Fibroblast of skin of abdomen (primary cell): ENCODE measurements around the gene SPACA9. TPM values are rescaled to one million over a fixed set of nuclear protein-coding genes. Genes with fewer than 3 reads are reported as not detected.

ENCODE experiments used
- DNase-seq: peaks from one replicate; pipeline ENCODE4 v3.0.0-alpha.2; 2013
- polyA plus RNA-seq, 2 experiments: library from polyadenylated mRNA; unstranded; fragments of 120-200 nt; gene quantifications; one replicate each; pipeline ENCODE4 v1.2.1, GENCODE V29; 2013; ENCODE audit not compliant: insufficient read length in 2 of 2

The SPACA9 gene
- polyA plus RNA-seq (2013, experiment 1 of 2; ENCODE audit: insufficient read length), result 6.7 TPM
- 7.0 TPM for polyA plus RNA-seq (2013, experiment 2 of 2; ENCODE audit: insufficient read length)

GRCh38 chr9:132878695-132879456 is at the start of gene SPACA9:
Gene SPACA9, plus strand, starts transcription at chr9:132878898. Its CDS starts 5,050 bp downstream, at chr9:132883948.
- peak; percentile 46 for DNase-seq

- no peak for DNase-seq
Measured at GRCh38 chr9:132832171-132832881, 46.4 kb upstream of the SPACA9 start.

GRCh38 chr9:132833550-132834121 is 45.1 kb upstream of the SPACA9 start:
- no peak for DNase-seq

- DNase-seq, result no peak
Measured at GRCh38 chr9:132834343-132834742, 44.4 kb upstream of the SPACA9 start.

GRCh38 chr9:132837501-132838286 is 41.0 kb upstream of the SPACA9 start:
- DNase-seq, result no peak

- no peak for DNase-seq
Measured at GRCh38 chr9:132838291-132838690, 40.4 kb upstream of the SPACA9 start.

- no peak for DNase-seq
Measured at GRCh38 chr9:132840980-132841379, 37.7 kb upstream of the SPACA9 start.

GRCh38 chr9:132842124-132843044 is 36.3 kb upstream of the SPACA9 start:
- DNase-seq, result no peak

- DNase-seq, result no peak
Measured at GRCh38 chr9:132846109-132846917, 32.4 kb upstream of the SPACA9 start.

GRCh38 chr9:132846918-132847515 is 31.7 kb upstream of the SPACA9 start:
- DNase-seq, result no peak

GRCh38 chr9:132849185-132849706 is 29.5 kb upstream of the SPACA9 start:
- no peak for DNase-seq

GRCh38 chr9:132853482-132853881 is 25.2 kb upstream of the SPACA9 start:
- no peak for DNase-seq

- no peak for DNase-seq
Measured at GRCh38 chr9:132854832-132855231, 23.9 kb upstream of the SPACA9 start.

- no peak for DNase-seq
Measured at GRCh38 chr9:132855904-132856303, 22.8 kb upstream of the SPACA9 start.

GRCh38 chr9:132857031-132857430 is 21.7 kb upstream of the SPACA9 start:
- peak; percentile 80 for DNase-seq

GRCh38 chr9:132857616-132858342 is 20.9 kb upstream of the SPACA9 start:
- DNase-seq, result peak; percentile 64

GRCh38 chr9:132858751-132859150 is 19.9 kb upstream of the SPACA9 start:
- DNase-seq, result no peak

GRCh38 chr9:132861666-132862065 is 17.0 kb upstream of the SPACA9 start:
- DNase-seq, result no peak

GRCh38 chr9:132862533-132862932 is 16.2 kb upstream of the SPACA9 start:
- DNase-seq, result peak; percentile 18
